B cell (primary cell): ENCODE data around the gene OIT3. TPM values are rescaled to one million over a fixed set of nuclear protein-coding genes. Genes with fewer than 3 reads are reported as not detected.

ENCODE experiments used
- ATAC-seq: fragments of 200-7000 bp; cut with Tn5 transposase; one replicate; pipeline ENCODE4 v1.10.0; 2021; ENCODE audit warnings: low read depth, mild to moderate bottlenecking, moderate number of reproducible peaks, moderate library complexity
- CTCF ChIA-PET: fragments of 350-600 bp; sonication (Branson Sonifier 250); formaldehyde crosslinking; loops from one replicate; lab custom pipeline; 2021; ENCODE audit warnings: antibody characterized with exemption, inconsistent platforms; lab: Charles Lee
- POLR2A ChIA-PET: fragments of 350-600 bp; sonication (Branson Sonifier 250); formaldehyde crosslinking; loops from one replicate; lab custom pipeline; 2021; ENCODE audit warnings: antibody characterized with exemption; lab: Charles Lee
- DNase-seq: peaks from one replicate; pipeline ENCODE4 v3.0.0; 2013
- H2AFZ ChIP-seq: 2 replicates; pipeline ENCODE4 v1.6.1; 2012; ENCODE audit warnings: mild to moderate bottlenecking, low read depth, low read length; ENCODE audit not compliant: insufficient read depth, poor library complexity, severe bottlenecking
- H3K27ac ChIP-seq, 2 donors: 1 replicate in 1 of 2; 2 replicates in 1 of 2; pipeline ENCODE4 v1.5.1; 2012 to 2013; ENCODE audit warnings: low read length in 2 of 2, mild to moderate bottlenecking in 2 of 2, moderate library complexity in 1 of 2
- H3K27me3 ChIP-seq, 4 experiments: fragments of 200-600 bp in 1 of 4; sonication (generic) in 1 of 4; replicated peaks in 1 of 4; 1 replicate in 2 of 4; 2 replicates in 2 of 4; pipeline versions ENCODE4 v1.6.1 to v1.7.0; 2013 to 2016; ENCODE audit warnings: low read length in 3 of 4, mild to moderate bottlenecking in 2 of 4, mixed read lengths in 1 of 4, moderate library complexity in 1 of 4; ENCODE audit not compliant: insufficient read depth in 4 of 4, control insufficient read depth in 3 of 4; ENCODE audit errors: control extremely low read depth in 1 of 4
- H3K36me3 ChIP-seq, 2 experiments: replicated peaks in 1 of 2; 1 replicate in 1 of 2; 2 replicates in 1 of 2; pipeline versions ENCODE4 v1.6.1 to v1.7.1; 2013; ENCODE audit warnings: low read length in 1 of 2; ENCODE audit not compliant: insufficient read depth in 2 of 2, control insufficient read depth in 1 of 2; ENCODE audit errors: control extremely low read depth in 1 of 2, extremely low read depth in 1 of 2
- H3K4me1 ChIP-seq, 2 donors: fragments of 200-600 bp in 1 of 2; sonication (generic) in 1 of 2; 1 replicate in 1 of 2; 2 replicates in 1 of 2; pipeline versions ENCODE4 v1.5.1 to v1.6.1; 2013 to 2017; ENCODE audit warnings: low read length in 2 of 2; ENCODE audit not compliant: control insufficient read depth in 2 of 2, insufficient read depth in 2 of 2
- H3K4me2 ChIP-seq: replicated peaks from 2 replicates; pipeline ENCODE3; 2012; ENCODE audit warnings: mild to moderate bottlenecking, low read depth, low read length; ENCODE audit not compliant: poor library complexity, severe bottlenecking
- H3K4me3 ChIP-seq, 5 experiments: fragments of 200-600 bp in 1 of 5; sonication (generic) in 1 of 5; 1 replicate in 3 of 5; 2 replicates in 2 of 5; pipeline versions ENCODE4 v1.5.1 to v1.7.0; 2011 to 2016; ENCODE audit warnings: low read length in 4 of 5, mild to moderate bottlenecking in 4 of 5, low read depth in 2 of 5, control low read depth in 1 of 5, moderate library complexity in 1 of 5; ENCODE audit not compliant: insufficient read depth in 1 of 5; ENCODE audit errors: control extremely low read depth in 1 of 5, extremely low read depth in 1 of 5
- H3K79me2 ChIP-seq: fragments of 200-600 bp; sonication (generic); one replicate; pipeline ENCODE4 v1.6.0; 2016; ENCODE audit warnings: low read length; ENCODE audit not compliant: control insufficient read depth, insufficient read depth
- H3K9ac ChIP-seq: fragments of 200-600 bp; sonication (generic); 2 replicates; pipeline ENCODE4 v1.6.1; 2017; ENCODE audit warnings: mild to moderate bottlenecking, low read length, moderate library complexity
- H3K9me3 ChIP-seq, 3 donors: one replicate each; pipeline versions ENCODE4 v1.6.1 to v1.7.1; 2013; ENCODE audit warnings: low read length in 2 of 3; ENCODE audit not compliant: control insufficient read depth in 2 of 3, insufficient read depth in 1 of 3; ENCODE audit errors: control extremely low read depth in 1 of 3
- H4K20me1 ChIP-seq: 2 replicates; pipeline ENCODE4 v1.6.0; 2012; ENCODE audit warnings: mild to moderate bottlenecking, low read length; ENCODE audit not compliant: insufficient read depth, control insufficient read depth, poor library complexity, severe bottlenecking
- H3K27ac Mint-ChIP-seq: one replicate; pipeline ENCODE4 v1.8.0; 2021; ENCODE audit warnings: mixed read lengths
- H3K27me3 Mint-ChIP-seq: one replicate; pipeline ENCODE4 v1.8.0; 2021; ENCODE audit warnings: mixed read lengths
- H3K4me1 Mint-ChIP-seq: one replicate; pipeline ENCODE4 v1.8.0; 2021; ENCODE audit warnings: mixed read lengths
- H3K4me3 Mint-ChIP-seq: one replicate; pipeline ENCODE4 v1.8.0; 2021; ENCODE audit warnings: mixed read lengths
- H3K9me3 Mint-ChIP-seq: one replicate; pipeline ENCODE4 v1.8.0; 2022; ENCODE audit warnings: mixed read lengths; ENCODE audit not compliant: insufficient read depth
- EZH2 ChIP-seq: IDR thresholded peaks from 2 replicates; pipeline ENCODE4 v1.6.1; 2012; ENCODE audit warnings: borderline replicate concordance, low read depth, mild to moderate bottlenecking, moderate library complexity, low read length; ENCODE audit not compliant: insufficient read depth, poor library complexity, severe bottlenecking
- WGBS: methylation state at CpG from one replicate; pipeline ENCODE4 v1.1.5; 2013; ENCODE audit warnings: missing lambda C conversion rate; ENCODE audit not compliant: insufficient coverage; 5-methylcytosine and 5-hydroxymethylcytosine counted together
- intact Hi-C: fragments of 100-400 bp; cut with micrococcal nuclease; formaldehyde crosslinking; loops from one replicate; pipeline ENCODE4 v1.10.0; 2022
- polyA plus RNA-seq: library from polyadenylated mRNA; depleted of rRNA; stranded (reverse); fragments of >200 nt; gene quantifications from 2 replicates; pipeline ENCODE4 v1.2.3, GENCODE V29; 2012
- total RNA-seq, 2 donors: library from RNA; stranded (reverse); fragments of 120-200 nt in 1 of 2; gene quantifications; 1 replicate in 1 of 2; 2 replicates in 1 of 2; pipeline versions ENCODE4 v1.2.3 to v1.2.4, GENCODE V29; 2013 to 2022
- TF ChIP-seq, protein P1 (sequence below): fragments of 200-600 bp; IDR thresholded peaks from one replicate; pipeline ENCODE4 v1.8.0; 2022; ENCODE audit warnings: antibody characterized with exemption, mild to moderate bottlenecking

Gene OIT3
- total and polyA plus RNA-seq, 2 donors (not counting 1 experiment from before 2014, with no cell fraction given), result 0.04 TPM; not detected in 1

DNA sequence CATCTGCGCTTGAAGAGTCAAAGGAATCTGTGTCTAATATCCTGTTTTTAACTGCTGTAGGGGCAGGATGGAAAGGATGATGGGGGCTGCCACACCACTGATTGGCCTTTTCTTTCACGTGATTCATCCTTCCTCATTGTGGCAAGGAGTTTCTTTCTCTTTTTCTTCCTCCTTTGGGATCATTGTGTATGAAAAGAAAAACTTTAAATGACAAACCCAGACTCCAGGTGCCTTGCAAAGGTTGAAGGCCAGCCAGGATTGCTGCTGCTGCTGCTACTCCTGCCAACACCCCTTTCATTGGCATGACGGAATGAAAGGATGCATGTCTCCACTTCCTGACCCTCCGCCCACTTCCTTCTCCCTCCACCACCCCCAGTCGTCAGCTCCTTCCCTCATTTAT, 6.5 kb upstream of the OIT3 start:
- H3K36me3 ChIP-seq, result peaks cover 0 to 2% of the 10 kb centered on the region in 2 experiments
- ChIA-PET POLR2A (no interaction called here), CTCF (no interaction called here)
- H3K27ac ChIP-seq, result no peak overlapping the region
- H3K27me3 ChIP-seq, result no peaks in the 10 kb centered on the region
- peak overlapping the region; percentile 54 for H3K4me3 Mint-ChIP-seq
- no peak overlapping the region for H3K27ac Mint-ChIP-seq
- intact Hi-C loops, result no loop called here
- peaks cover 6 to 8% of the 10 kb centered on the region in 2 donors for H3K4me1 ChIP-seq
- H2AFZ ChIP-seq, result peak overlapping the region; percentile 39
- no peak for ATAC-seq
- no peaks in the 10 kb centered on the region for H3K9me3 Mint-ChIP-seq
- H3K9ac ChIP-seq, result peak overlapping the region; percentile 21
- peak overlapping the region in 3 of 5 experiments; percentile 7 to 46 (median 16) for H3K4me3 ChIP-seq
- H3K4me1 Mint-ChIP-seq, result peaks cover 7% of the 10 kb centered on the region
- no peaks in the 10 kb centered on the region for H4K20me1 ChIP-seq
- H3K9me3 ChIP-seq, result peaks cover 0 to 5% (median 0%) of the 10 kb centered on the region in 3 donors
- no peak for DNase-seq
- no peaks in the 10 kb centered on the region for H3K27me3 Mint-ChIP-seq
- no CpG with 5 or more reads among the region's 5 CpGs for WGBS
- TF ChIP-seq, protein P1, sequence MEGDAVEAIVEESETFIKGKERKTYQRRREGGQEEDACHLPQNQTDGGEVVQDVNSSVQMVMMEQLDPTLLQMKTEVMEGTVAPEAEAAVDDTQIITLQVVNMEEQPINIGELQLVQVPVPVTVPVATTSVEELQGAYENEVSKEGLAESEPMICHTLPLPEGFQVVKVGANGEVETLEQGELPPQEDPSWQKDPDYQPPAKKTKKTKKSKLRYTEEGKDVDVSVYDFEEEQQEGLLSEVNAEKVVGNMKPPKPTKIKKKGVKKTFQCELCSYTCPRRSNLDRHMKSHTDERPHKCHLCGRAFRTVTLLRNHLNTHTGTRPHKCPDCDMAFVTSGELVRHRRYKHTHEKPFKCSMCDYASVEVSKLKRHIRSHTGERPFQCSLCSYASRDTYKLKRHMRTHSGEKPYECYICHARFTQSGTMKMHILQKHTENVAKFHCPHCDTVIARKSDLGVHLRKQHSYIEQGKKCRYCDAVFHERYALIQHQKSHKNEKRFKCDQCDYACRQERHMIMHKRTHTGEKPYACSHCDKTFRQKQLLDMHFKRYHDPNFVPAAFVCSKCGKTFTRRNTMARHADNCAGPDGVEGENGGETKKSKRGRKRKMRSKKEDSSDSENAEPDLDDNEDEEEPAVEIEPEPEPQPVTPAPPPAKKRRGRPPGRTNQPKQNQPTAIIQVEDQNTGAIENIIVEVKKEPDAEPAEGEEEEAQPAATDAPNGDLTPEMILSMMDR, result no peak
- TF ChIP-seq EZH2, result no peak
- H3K79me2 ChIP-seq, result no peaks in the 10 kb centered on the region
- peak overlapping the region; percentile 55 for H3K4me2 ChIP-seq

DNA sequence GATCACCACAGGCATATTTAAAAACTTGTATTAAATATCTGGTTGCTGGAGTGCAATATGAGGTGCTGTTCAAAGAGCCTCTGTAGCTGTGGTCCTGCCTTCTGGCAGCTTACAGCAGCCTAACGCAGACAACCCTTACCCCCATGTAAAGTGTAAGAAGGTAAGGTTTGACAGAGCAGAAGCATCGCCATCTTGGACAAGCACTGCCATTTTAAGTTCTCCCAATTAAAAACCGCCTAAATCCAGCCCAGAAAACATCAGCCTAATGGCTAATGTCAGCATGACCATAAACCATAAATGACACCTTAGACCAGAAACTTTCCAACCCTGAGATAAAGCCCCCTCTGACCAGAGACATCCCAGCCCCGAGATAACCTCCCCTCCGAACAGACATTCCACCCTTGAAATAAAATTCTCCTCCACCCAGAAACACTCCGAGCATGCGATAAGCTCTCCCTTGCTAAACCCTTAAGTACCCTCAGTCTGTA, 5.3 kb upstream of the OIT3 start:
- Mint-ChIP-seq H3K4me1 (peaks cover 7% of the 10 kb centered on the region), H3K4me3 (no peak overlapping the region), H3K27me3 (no peaks in the 10 kb centered on the region), H3K9me3 (no peaks in the 10 kb centered on the region), H3K27ac (no peak overlapping the region)
- Histone ChIP-seq H3K27me3 (no peaks in the 10 kb centered on the region), H3K9me3 (no peaks in the 10 kb centered on the region), H3K27ac (no peak overlapping the region), H3K4me3 (no peak overlapping the region), H4K20me1 (no peaks in the 10 kb centered on the region), H3K9ac (no peak overlapping the region), H3K36me3 (peaks cover 0 to 2% of the 10 kb centered on the region in 2 experiments), H3K4me1 (peaks cover 6 to 8% of the 10 kb centered on the region in 2 donors), H3K4me2 (no peak overlapping the region), H2AFZ (no peak overlapping the region), H3K79me2 (no peaks in the 10 kb centered on the region)
- ATAC-seq (no peak), DNase-seq (no peak)
- CTCF ChIA-PET, result no interaction called here
- POLR2A ChIA-PET, result no interaction called here
- 96% methylated on average over 6 of the region's 7 CpGs for WGBS
- TF ChIP-seq, protein P1, result no peak
- TF ChIP-seq EZH2, result no peak
- intact Hi-C loops, result no loop called here
